ENCODE data around the gene PAPPA2. TPM values are rescaled to one million over a fixed set of nuclear protein-coding genes. Genes with fewer than 3 reads are reported as not detected.
"Not testable (repeated sequence)": the region's sequence is repeated elsewhere in the genome, so short reads cannot be mapped to it uniquely, and the experiment has no call there.

The PAPPA2 gene
- total RNA-seq, 1 donor: 5.8 TPM

- no peak overlapping the region for H3K4me3 ChIP-seq (ENCODE audit: insufficient read depth, low read length)
- TF ChIP-seq CTCF (IDR thresholded peaks at IDR 0.05; ENCODE audit: extremely low read depth, low read depth, low read length): no peak
- no peaks in the 10 kb centered on the region for H3K4me1 ChIP-seq (ENCODE audit: insufficient read depth, low read length)
- no peak overlapping the region for H2AFZ ChIP-seq (ENCODE audit: low read length)
- H3K27ac ChIP-seq (ENCODE audit: low read depth, low read length): no peak overlapping the region
- no peaks in the 10 kb centered on the region for H3K9me3 ChIP-seq (ENCODE audit: low read depth, low read length)
- no peak overlapping the region for H3K4me2 ChIP-seq (ENCODE audit: insufficient read depth, low read length)
- no peaks in the 10 kb centered on the region for H3K36me3 ChIP-seq (ENCODE audit: insufficient read depth, low read length)
- no peaks in the 10 kb centered on the region for H3K27me3 ChIP-seq (ENCODE audit: insufficient read depth, low read length)
- no peaks in the 10 kb centered on the region for H3K79me2 ChIP-seq (ENCODE audit: insufficient read depth, low read length)
- DNase-seq (ENCODE audit: insufficient read length, low spot score, missing footprints): no peak
- H4K20me1 ChIP-seq (ENCODE audit: insufficient read depth, low read length): no peaks in the 10 kb centered on the region
Observed at GRCh38 chr1:176448340-176448739, 14.6 kb upstream of the PAPPA2 start.

- TF ChIP-seq CTCF (IDR thresholded peaks at IDR 0.05; ENCODE audit: extremely low read depth, low read depth, low read length): no peak
- Histone ChIP-seq H3K27ac (ENCODE audit: low read depth, low read length) (no peak overlapping the region), H3K27me3 (ENCODE audit: insufficient read depth, low read length) (no peaks in the 10 kb centered on the region), H3K4me3 (ENCODE audit: insufficient read depth, low read length) (no peak overlapping the region), H3K4me2 (ENCODE audit: insufficient read depth, low read length) (no peak overlapping the region), H3K4me1 (ENCODE audit: insufficient read depth, low read length) (no peaks in the 10 kb centered on the region), H2AFZ (ENCODE audit: low read length) (no peak overlapping the region), H3K9me3 (ENCODE audit: low read depth, low read length) (no peaks in the 10 kb centered on the region), H4K20me1 (ENCODE audit: insufficient read depth, low read length) (no peaks in the 10 kb centered on the region), H3K79me2 (ENCODE audit: insufficient read depth, low read length) (no peaks in the 10 kb centered on the region), H3K36me3 (ENCODE audit: insufficient read depth, low read length) (no peaks in the 10 kb centered on the region)
- no peak for DNase-seq (ENCODE audit: insufficient read length, low spot score, missing footprints)
Observed at GRCh38 chr1:176450526-176450925, 12.4 kb upstream of the PAPPA2 start.

GRCh38 chr1:176451741-176452140, 11.2 kb upstream of the PAPPA2 start:
- not testable (repeated sequence) for H3K4me1 ChIP-seq (ENCODE audit: insufficient read depth, low read length); H3K4me3 ChIP-seq (ENCODE audit: insufficient read depth, low read length); H3K27ac ChIP-seq (ENCODE audit: low read depth, low read length); H3K9me3 ChIP-seq (ENCODE audit: low read depth, low read length); DNase-seq (ENCODE audit: insufficient read length, low spot score, missing footprints); H3K27me3 ChIP-seq (ENCODE audit: insufficient read depth, low read length); H3K79me2 ChIP-seq (ENCODE audit: insufficient read depth, low read length); H3K4me2 ChIP-seq (ENCODE audit: insufficient read depth, low read length); H3K36me3 ChIP-seq (ENCODE audit: insufficient read depth, low read length); H4K20me1 ChIP-seq (ENCODE audit: insufficient read depth, low read length); H2AFZ ChIP-seq (ENCODE audit: low read length)

- DNase-seq (ENCODE audit: insufficient read length, low spot score, missing footprints): no peak
- H3K9me3 ChIP-seq (ENCODE audit: low read depth, low read length): no peaks in the 10 kb centered on the region
- TF ChIP-seq CTCF (IDR thresholded peaks at IDR 0.05; ENCODE audit: extremely low read depth, low read depth, low read length): no peak
- no peaks in the 10 kb centered on the region for H3K4me1 ChIP-seq (ENCODE audit: insufficient read depth, low read length)
- no peaks in the 10 kb centered on the region for H3K36me3 ChIP-seq (ENCODE audit: insufficient read depth, low read length)
- no peak overlapping the region for H3K4me3 ChIP-seq (ENCODE audit: insufficient read depth, low read length)
- H3K27ac ChIP-seq (ENCODE audit: low read depth, low read length): no peak overlapping the region
- H3K27me3 ChIP-seq (ENCODE audit: insufficient read depth, low read length): no peaks in the 10 kb centered on the region
- H2AFZ ChIP-seq (ENCODE audit: low read length): no peak overlapping the region
- H3K4me2 ChIP-seq (ENCODE audit: insufficient read depth, low read length): no peak overlapping the region
- H4K20me1 ChIP-seq (ENCODE audit: insufficient read depth, low read length): no peaks in the 10 kb centered on the region
- no peaks in the 10 kb centered on the region for H3K79me2 ChIP-seq (ENCODE audit: insufficient read depth, low read length)
Observed at GRCh38 chr1:176456795-176457194, 6.2 kb upstream of the PAPPA2 start.
